Peyer's patch (tissue), 4 donors: ENCODE data around the gene NUP107.

Experiments
- POLR2A ChIP-seq, 2 donors: fragments of 450-650 bp; IDR thresholded peaks; one replicate each; pipeline ENCODE4 v1.5.1; 2017; ENCODE audit warnings: antibody characterized with exemption in 2 of 2, mild to moderate bottlenecking in 2 of 2, moderate library complexity in 2 of 2
- TF ChIP-seq, protein P1 (sequence below), 6 experiments: fragments of 450-650 bp in 4 of 6; fragments of 200-600 bp in 2 of 6; sonication (generic) in 1 of 6; IDR thresholded peaks; one replicate each; pipeline ENCODE4 v1.5.1; 2017 to 2019; ENCODE audit warnings: antibody characterized with exemption in 6 of 6, mild to moderate bottlenecking in 3 of 6, moderate library complexity in 1 of 6

DNA sequence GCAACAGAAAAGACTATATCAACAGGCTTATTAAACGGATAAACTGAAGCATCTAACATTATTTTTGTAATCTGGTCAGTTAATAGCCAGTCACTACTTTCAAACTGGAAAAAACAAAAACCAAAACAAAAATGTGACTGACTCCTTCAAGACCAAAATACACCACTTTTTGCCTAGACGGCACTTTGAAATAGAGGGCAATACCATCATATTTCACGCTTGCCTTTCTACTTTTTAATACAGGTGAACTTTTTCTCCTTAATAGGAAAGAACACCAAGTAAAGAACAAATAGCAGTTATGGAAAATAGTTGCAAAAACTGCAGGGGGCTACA is 550 bp upstream of the NUP107 start:
- TF ChIP-seq, protein P1, sequence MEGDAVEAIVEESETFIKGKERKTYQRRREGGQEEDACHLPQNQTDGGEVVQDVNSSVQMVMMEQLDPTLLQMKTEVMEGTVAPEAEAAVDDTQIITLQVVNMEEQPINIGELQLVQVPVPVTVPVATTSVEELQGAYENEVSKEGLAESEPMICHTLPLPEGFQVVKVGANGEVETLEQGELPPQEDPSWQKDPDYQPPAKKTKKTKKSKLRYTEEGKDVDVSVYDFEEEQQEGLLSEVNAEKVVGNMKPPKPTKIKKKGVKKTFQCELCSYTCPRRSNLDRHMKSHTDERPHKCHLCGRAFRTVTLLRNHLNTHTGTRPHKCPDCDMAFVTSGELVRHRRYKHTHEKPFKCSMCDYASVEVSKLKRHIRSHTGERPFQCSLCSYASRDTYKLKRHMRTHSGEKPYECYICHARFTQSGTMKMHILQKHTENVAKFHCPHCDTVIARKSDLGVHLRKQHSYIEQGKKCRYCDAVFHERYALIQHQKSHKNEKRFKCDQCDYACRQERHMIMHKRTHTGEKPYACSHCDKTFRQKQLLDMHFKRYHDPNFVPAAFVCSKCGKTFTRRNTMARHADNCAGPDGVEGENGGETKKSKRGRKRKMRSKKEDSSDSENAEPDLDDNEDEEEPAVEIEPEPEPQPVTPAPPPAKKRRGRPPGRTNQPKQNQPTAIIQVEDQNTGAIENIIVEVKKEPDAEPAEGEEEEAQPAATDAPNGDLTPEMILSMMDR (IDR thresholded peaks at IDR 0.05): no peak
- TF ChIP-seq POLR2A (IDR thresholded peaks at IDR 0.05): no peak
